ENCODE measurements around the gene FER.
A peak's percentile ranks its signal among the peaks of the same experiment; 100 is the strongest.

The FER gene

GRCh38 chr5:108729242-108729615, 18.5 kb upstream of the FER start:
- no peak overlapping the region for H3K4me3 ChIP-seq (ENCODE audit: low read length)

DNA sequence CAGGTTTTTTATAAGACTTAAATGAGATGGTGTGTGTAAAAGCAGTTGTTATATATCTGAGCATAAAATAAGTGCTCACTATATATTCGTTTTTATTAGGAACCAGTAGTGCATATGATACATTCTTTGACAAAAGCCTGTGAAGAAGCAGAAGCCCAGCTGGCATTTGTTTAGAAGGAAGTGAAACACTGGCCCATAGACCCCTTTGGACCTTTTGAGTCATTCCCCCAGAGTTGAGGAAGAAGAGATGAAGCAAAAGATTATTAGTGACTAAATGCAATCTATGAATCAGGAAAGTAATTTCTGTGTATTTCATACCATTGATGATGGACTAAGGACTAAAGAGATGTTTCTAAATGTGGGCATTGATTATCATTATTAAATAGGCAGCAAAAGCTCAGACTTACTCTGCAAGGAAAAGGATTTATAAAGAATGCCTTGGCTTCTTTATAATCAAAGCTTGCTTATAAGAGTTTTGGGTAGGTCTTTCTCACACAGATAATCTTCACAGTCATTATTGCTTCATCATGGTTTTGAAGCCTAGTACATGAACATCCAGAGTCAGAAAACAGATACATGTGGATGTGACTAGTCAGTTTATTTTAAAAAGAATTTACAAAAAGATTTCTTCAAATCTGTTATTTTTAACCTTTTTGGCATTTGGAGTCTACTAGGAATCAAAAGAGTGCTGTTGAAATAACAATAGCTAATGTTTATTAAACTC, 16.9 kb upstream of the FER start:
- no peak overlapping the region for H3K4me3 ChIP-seq (ENCODE audit: low read length)

More at GRCh38 chr5:108729242-108729615, 18.5 kb upstream of the FER start:
- no peak for TF ChIP-seq CTCF (IDR thresholded peaks at IDR 0.05; ENCODE audit: insufficient read depth, low read depth, low read length, missing control alignments)
- no peak for DNase-seq (ENCODE audit: low read depth)

DNA sequence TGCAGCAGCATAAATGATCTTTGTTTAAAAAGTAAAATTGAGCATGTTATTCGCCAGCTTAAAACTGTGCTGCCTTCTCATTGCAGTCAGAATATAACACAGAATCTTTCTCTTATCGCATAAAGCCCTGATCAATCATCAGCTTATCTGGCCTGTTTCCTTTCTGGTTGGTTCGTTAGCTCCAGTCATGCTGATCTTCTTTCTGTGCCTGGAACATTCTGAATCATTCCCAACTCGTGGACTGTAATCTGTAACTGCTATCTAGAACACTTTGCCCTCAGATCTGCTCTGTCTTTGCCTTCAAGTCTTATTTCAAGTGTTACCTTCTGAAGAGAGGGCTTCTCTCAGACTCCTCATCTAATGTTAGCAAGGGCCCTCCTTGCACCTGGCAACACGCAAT, 11.9 kb upstream of the FER start:
- TF ChIP-seq CTCF (IDR thresholded peaks at IDR 0.05; ENCODE audit: insufficient read depth, low read depth, low read length, missing control alignments), result no peak
- H3K4me3 ChIP-seq (ENCODE audit: low read length), result no peak overlapping the region
- DNase-seq (ENCODE audit: low read depth), result no peak

More for the DNA sequence above, 16.9 kb upstream of the FER start:
- DNase-seq (ENCODE audit: low read depth), result no peak
- no peak for TF ChIP-seq CTCF (IDR thresholded peaks at IDR 0.05; ENCODE audit: insufficient read depth, low read depth, low read length, missing control alignments)

DNA sequence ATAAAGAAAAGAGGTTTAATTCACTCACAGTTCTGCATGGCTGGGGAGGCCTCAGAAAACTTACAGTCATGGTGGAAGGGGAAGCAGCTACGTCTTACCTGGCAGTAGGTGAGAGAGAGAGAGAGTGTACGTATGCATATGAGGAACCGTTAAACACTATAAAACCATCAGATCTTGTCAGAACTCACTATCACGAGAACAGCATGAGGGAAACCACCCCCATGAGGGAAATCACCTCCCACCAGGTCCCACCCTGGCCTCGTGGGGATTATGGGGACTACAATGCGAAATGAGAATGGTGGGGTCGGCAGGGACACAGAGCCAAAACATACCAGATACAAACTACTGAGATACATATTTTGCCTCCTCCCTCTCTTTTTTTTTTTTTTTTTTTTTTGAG, 10.8 kb upstream of the FER start:
- TF ChIP-seq CTCF (IDR thresholded peaks at IDR 0.05; ENCODE audit: insufficient read depth, low read depth, low read length, missing control alignments), result no peak
- no peak overlapping the region for H3K4me3 ChIP-seq (ENCODE audit: low read length)
- DNase-seq (ENCODE audit: low read depth), result no peak

GRCh38 chr5:108739376-108739775, 8.3 kb upstream of the FER start:
- peak; percentile 69 for DNase-seq (ENCODE audit: low read depth)
- H3K4me3 ChIP-seq (ENCODE audit: low read length), result no peak overlapping the region
- TF ChIP-seq CTCF (IDR thresholded peaks at IDR 0.05; ENCODE audit: insufficient read depth, low read depth, low read length, missing control alignments), result no peak

DNA sequence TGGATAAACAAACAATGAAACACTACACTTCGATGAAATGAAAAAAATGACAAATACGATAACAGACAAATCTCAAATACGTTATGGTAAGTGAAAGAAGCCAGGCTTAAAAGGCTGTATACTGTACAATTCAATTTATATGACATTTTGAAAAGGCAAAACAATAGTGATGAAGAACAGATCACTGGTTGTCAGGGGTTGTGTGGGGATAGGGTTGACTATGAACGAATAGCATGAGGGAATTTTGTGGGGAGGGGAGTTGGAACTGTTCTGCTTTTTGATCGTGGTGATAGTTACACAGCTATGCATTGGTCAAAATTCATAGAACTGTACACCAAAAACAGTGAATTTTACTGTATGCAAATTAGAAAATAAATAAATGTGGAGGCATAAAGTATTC, 7.8 kb upstream of the FER start:
- TF ChIP-seq CTCF (IDR thresholded peaks at IDR 0.05; ENCODE audit: insufficient read depth, low read depth, low read length, missing control alignments), result no peak
- H3K4me3 ChIP-seq (ENCODE audit: low read length), result no peak overlapping the region
- DNase-seq (ENCODE audit: low read depth), result no peak

DNA sequence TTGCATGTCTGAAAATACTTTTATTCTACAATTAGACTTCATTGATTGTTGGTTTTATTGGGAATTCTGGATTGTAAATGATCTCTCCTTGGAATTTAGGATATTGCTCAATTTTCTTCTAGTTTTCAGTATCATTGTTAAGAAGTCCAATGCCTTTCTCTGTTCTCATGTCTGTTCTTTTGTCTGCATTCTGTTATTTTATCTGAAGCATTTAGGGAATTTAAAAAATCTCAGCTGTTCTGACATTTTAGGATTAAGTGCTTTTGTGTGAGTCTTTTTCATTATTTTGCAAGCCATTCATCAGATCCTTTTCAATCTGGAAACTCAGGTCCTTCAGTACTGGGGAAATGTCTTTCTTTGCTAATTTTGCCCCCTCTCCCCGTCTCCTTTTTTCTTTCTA, 4.4 kb upstream of the FER start:
- H3K4me3 ChIP-seq (ENCODE audit: low read length), result no peak overlapping the region
- TF ChIP-seq CTCF (IDR thresholded peaks at IDR 0.05; ENCODE audit: insufficient read depth, low read depth, low read length, missing control alignments), result no peak
- no peak for DNase-seq (ENCODE audit: low read depth)

Measured in epithelial cell of esophagus (primary cell).